HG03025 (cell line): ENCODE data around the gene CINP.
"Not testable (repeated sequence)": the region's sequence is repeated elsewhere in the genome, so short reads cannot be mapped to it uniquely, and the experiment has no call there.

Experiments used
- ATAC-seq: cut with Tn5 transposase; IDR thresholded peaks from one replicate; pipeline ENCODE4 v1.9.1; 2021; ENCODE audit warnings: mild to moderate bottlenecking, moderate library complexity; ENCODE audit not compliant: unreplicated experiment, low FRiP score

Gene CINP

GRCh38 chr14:102321456-102322422 is 41.0 kb downstream of the CINP start:
- no peak for ATAC-seq

- ATAC-seq = no peak
These were observed 41.8 kb downstream of the CINP start for GRCh38 chr14:102320671-102321455.

- peak; percentile 12 for ATAC-seq
These were observed 42.5 kb downstream of the CINP start for GRCh38 chr14:102320033-102320660.

GRCh38 chr14:102319351-102320032 is 43.2 kb downstream of the CINP start, which contains the start of gene ZNF839:
Gene ZNF839 (plus strand): TSS chr14:102319746. CDS start chr14:102319766, 20 bp downstream.
- ATAC-seq = peak; percentile 40

- ATAC-seq = no peak
These were observed 43.9 kb downstream of the CINP start for GRCh38 chr14:102318781-102319276.

GRCh38 chr14:102317564-102318248 is 45.0 kb downstream of the CINP start:
- ATAC-seq = no peak

- ATAC-seq = peak; percentile 50
These were observed 45.7 kb downstream of the CINP start for GRCh38 chr14:102316743-102317563.

- ATAC-seq = no peak
These were observed 46.4 kb downstream of the CINP start for GRCh38 chr14:102316338-102316742.

GRCh38 chr14:102315121-102315520 is 47.6 kb downstream of the CINP start:
- no peak for ATAC-seq

GRCh38 chr14:102314242-102315011 is 48.3 kb downstream of the CINP start:
- peak; percentile 43 for ATAC-seq

- ATAC-seq = peak; percentile 91
These were observed 57.8 kb downstream of the CINP start, which contains the start of gene MOK for GRCh38 chr14:102304611-102305506. Gene MOK (minus strand): TSS chr14:102305164. CDS start chr14:102304968, 196 bp downstream.

- no peak for ATAC-seq
These were observed 59.0 kb downstream of the CINP start for GRCh38 chr14:102303664-102304063.

- ATAC-seq = not testable (repeated sequence)
These were observed 64.2 kb downstream of the CINP start for GRCh38 chr14:102298303-102299070.
